Measurements from ENCODE around the gene PEAK1. TPM values are rescaled to one million over a fixed set of nuclear protein-coding genes. Genes with fewer than 3 reads are reported as not detected.

Gene PEAK1
- total RNA-seq, 4 donors from 2014 or later = 31.0 to 49.3 (median 35.0) TPM

- no peaks in the 10 kb centered on the region for H3K36me3 ChIP-seq
- no peaks in the 10 kb centered on the region for H3K9me3 ChIP-seq
- intact Hi-C loops (cut with DNase I) = no loop called here
- no peaks in the 10 kb centered on the region for H3K27me3 ChIP-seq
- no peak overlapping the region for H3K4me3 ChIP-seq (replicated peaks in 1 of 3)
- H3K4me1 ChIP-seq = peaks cover 20 to 29% of the 10 kb centered on the region in 2 donors
- DNase-seq = no peak
- TF ChIP-seq, protein P1, sequence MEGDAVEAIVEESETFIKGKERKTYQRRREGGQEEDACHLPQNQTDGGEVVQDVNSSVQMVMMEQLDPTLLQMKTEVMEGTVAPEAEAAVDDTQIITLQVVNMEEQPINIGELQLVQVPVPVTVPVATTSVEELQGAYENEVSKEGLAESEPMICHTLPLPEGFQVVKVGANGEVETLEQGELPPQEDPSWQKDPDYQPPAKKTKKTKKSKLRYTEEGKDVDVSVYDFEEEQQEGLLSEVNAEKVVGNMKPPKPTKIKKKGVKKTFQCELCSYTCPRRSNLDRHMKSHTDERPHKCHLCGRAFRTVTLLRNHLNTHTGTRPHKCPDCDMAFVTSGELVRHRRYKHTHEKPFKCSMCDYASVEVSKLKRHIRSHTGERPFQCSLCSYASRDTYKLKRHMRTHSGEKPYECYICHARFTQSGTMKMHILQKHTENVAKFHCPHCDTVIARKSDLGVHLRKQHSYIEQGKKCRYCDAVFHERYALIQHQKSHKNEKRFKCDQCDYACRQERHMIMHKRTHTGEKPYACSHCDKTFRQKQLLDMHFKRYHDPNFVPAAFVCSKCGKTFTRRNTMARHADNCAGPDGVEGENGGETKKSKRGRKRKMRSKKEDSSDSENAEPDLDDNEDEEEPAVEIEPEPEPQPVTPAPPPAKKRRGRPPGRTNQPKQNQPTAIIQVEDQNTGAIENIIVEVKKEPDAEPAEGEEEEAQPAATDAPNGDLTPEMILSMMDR (IDR thresholded peaks at IDR 0.05) = no peak
- no peak overlapping the region for H3K27ac ChIP-seq
Measured at GRCh38 chr15:77454951-77455350, 35.0 kb upstream of the PEAK1 start.

DNA sequence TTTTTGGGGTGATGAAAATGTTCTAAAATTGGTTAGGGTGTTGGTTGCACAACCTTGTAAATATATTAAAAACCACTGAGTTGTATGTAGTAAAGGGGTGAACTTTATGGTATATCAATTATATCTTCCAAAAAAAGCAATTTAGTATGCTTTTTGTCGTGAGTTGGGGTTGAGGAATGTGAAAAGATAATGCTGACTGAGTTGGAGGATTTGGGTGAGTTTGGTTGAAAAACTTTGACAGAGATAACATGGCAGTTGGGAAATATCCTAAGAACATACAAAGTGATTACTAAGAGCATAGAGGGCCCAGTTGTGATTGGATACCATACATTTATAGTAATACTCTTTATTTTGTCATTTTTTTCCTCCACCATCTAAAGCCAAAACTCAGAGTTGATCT lies 34.4 kb upstream of the PEAK1 start:
- no peak for TF ChIP-seq POLR2A (IDR thresholded peaks at IDR 0.05)
- TF ChIP-seq, protein P1 (IDR thresholded peaks at IDR 0.05) = no peak
- intact Hi-C loops (cut with DNase I) = no loop called here
- Histone ChIP-seq H3K9me3 (no peaks in the 10 kb centered on the region), H3K4me1 (peaks cover 20 to 29% of the 10 kb centered on the region in 2 donors), H3K36me3 (no peaks in the 10 kb centered on the region), H3K4me3 (replicated peaks in 1 of 3) (no peak overlapping the region), H3K27me3 (no peaks in the 10 kb centered on the region), H3K27ac (no peak overlapping the region)
- no peak for DNase-seq
- 90 to 99% methylated on average over 1 of the region's 1 CpG for WGBS, 2 donors

- no peak for DNase-seq
- no peak for TF ChIP-seq POLR2A (IDR thresholded peaks at IDR 0.05)
- TF ChIP-seq, protein P1 (IDR thresholded peaks at IDR 0.05) = no peak
- Histone ChIP-seq H3K9me3 (no peaks in the 10 kb centered on the region), H3K4me3 (replicated peaks in 1 of 3) (no peak overlapping the region), H3K4me1 (no peaks in the 10 kb centered on the region), H3K27me3 (no peaks in the 10 kb centered on the region), H3K36me3 (no peaks in the 10 kb centered on the region), H3K27ac (no peak overlapping the region)
- intact Hi-C loops (cut with DNase I) = no loop called here
- WGBS, 2 donors = 80 to 82% methylated on average over 4 of the region's 4 CpGs
Measured at GRCh38 chr15:77446840-77447390, 27.0 kb upstream of the PEAK1 start.

DNA sequence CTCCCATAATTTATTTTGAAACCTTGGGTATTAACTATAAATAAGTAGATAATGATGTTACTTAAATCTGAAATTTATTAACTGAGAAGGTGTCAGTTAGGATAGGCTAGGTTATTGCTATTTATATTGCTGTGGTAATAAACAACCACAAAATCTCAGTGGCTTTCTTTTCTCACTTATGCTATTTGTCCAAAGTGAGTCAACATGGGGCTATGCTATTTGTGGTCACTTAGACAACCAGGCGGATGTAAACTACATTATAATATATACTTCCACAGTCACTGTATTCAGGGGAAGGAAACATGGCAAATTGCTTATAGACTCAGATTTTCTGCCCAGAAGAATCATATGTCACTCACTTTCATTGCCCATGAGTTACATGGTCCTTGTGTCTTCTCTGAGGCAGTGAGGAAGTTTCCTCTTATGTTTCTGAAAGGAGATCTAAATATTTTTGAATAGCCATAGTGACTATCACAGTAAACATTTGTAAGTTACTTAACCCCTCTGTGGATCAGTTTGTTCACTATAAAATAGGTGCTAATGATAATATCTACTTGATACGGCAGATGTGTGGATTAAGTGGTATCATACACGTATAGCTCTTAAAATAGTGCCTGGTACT lies 20.6 kb upstream of the PEAK1 start:
- Histone ChIP-seq H3K4me1 (peaks cover 0 to 5% of the 10 kb centered on the region in 2 donors), H3K27ac (no peak overlapping the region), H3K4me3 (replicated peaks in 1 of 3) (no peak overlapping the region), H3K27me3 (no peaks in the 10 kb centered on the region), H3K36me3 (no peaks in the 10 kb centered on the region), H3K9me3 (no peaks in the 10 kb centered on the region)
- WGBS, 2 donors = 85 to 95% methylated on average over 3 of the region's 3 CpGs
- DNase-seq = no peak
- no peak for TF ChIP-seq POLR2A (IDR thresholded peaks at IDR 0.05)
- TF ChIP-seq, protein P1 (IDR thresholded peaks at IDR 0.05) = no peak
- intact Hi-C loops (cut with DNase I) = no loop called here

DNA sequence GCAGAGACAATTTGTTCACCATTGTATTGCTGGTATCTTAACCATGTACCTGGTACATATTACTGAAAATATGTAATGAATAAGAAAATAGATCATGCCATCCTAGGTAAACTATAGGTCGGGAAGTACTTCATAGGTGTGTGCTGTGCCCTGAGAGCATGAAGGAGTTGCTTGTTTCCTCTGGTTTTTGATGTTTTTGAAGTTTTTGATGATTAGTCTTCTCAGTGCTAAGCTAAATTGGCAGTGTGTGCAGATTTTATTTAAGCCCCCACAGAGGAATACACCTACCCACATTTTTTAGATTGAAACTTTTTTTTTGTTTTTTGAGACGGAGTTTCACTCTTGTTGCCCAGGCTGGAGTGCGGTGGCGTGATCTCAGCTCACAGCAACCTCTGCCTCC lies 17.4 kb upstream of the PEAK1 start:
- H3K36me3 ChIP-seq = no peaks in the 10 kb centered on the region
- WGBS, 2 donors = 92 to 97% methylated on average over 4 of the region's 4 CpGs
- no peak for DNase-seq
- H3K4me3 ChIP-seq (replicated peaks in 1 of 3) = no peak overlapping the region
- no peaks in the 10 kb centered on the region for H3K9me3 ChIP-seq
- no peaks in the 10 kb centered on the region for H3K27me3 ChIP-seq
- H3K4me1 ChIP-seq = peaks cover 0 to 5% of the 10 kb centered on the region in 2 donors
- no peak overlapping the region for H3K27ac ChIP-seq
- intact Hi-C loops (cut with DNase I) = no loop called here
- TF ChIP-seq, protein P1 (IDR thresholded peaks at IDR 0.05) = no peak
- TF ChIP-seq POLR2A (IDR thresholded peaks at IDR 0.05) = no peak
